Common myeloid progenitor, CD34-positive (primary cell): ENCODE data around the gene PKP1.

Experiments used
- CTCF ChIA-PET: fragments of 350-600 bp; sonication (Branson Sonifier 250); formaldehyde crosslinking; loops from one replicate; lab custom pipeline; 2021; ENCODE audit warnings: antibody characterized with exemption; lab: Charles Lee
- POLR2A ChIA-PET: fragments of 350-600 bp; sonication (Branson Sonifier 250); formaldehyde crosslinking; loops from one replicate; lab custom pipeline; 2021; ENCODE audit warnings: antibody characterized with exemption; lab: Charles Lee
- DNase-seq, 3 donors: peaks; one replicate each; pipeline versions ENCODE4 v3.0.0 to v3.0.0-alpha.2; 2013
- H3K27ac ChIP-seq, 2 experiments: 1 replicate in 1 of 2; 2 replicates in 1 of 2; pipeline ENCODE4 v1.7.0; 2013; ENCODE audit warnings: inconsistent platforms in 2 of 2, low read length in 2 of 2, mild to moderate bottlenecking in 2 of 2, low read depth in 1 of 2, moderate library complexity in 1 of 2; ENCODE audit not compliant: severe bottlenecking in 2 of 2, insufficient read depth in 1 of 2, poor library complexity in 1 of 2
- H3K27me3 ChIP-seq, 5 experiments: replicated peaks in 2 of 5; 1 replicate in 3 of 5; 2 replicates in 2 of 5; pipeline versions ENCODE4 v1.6.1 to v1.7.0; 2013; ENCODE audit warnings: low read length in 4 of 5, mild to moderate bottlenecking in 2 of 5, moderate library complexity in 2 of 5, inconsistent platforms in 1 of 5; ENCODE audit not compliant: insufficient read depth in 5 of 5, control insufficient read depth in 4 of 5
- H3K36me3 ChIP-seq, 4 experiments: 1 replicate in 2 of 4; 2 replicates in 2 of 4; pipeline versions ENCODE4 v1.6.1 to v1.7.0; 2013; ENCODE audit warnings: low read length in 3 of 4, control low read depth in 1 of 4, mild to moderate bottlenecking in 1 of 4; ENCODE audit not compliant: control insufficient read depth in 4 of 4, insufficient read depth in 4 of 4
- H3K4me1 ChIP-seq, 4 experiments: 1 replicate in 3 of 4; 2 replicates in 1 of 4; pipeline versions ENCODE4 v1.6.1 to v1.7.1; 2013; ENCODE audit warnings: low read length in 3 of 4, mild to moderate bottlenecking in 3 of 4, control low read depth in 1 of 4, inconsistent platforms in 1 of 4, moderate library complexity in 1 of 4; ENCODE audit not compliant: control insufficient read depth in 4 of 4, insufficient read depth in 4 of 4; ENCODE audit errors: control extremely low read depth in 1 of 4
- H3K4me3 ChIP-seq, 7 experiments: 1 replicate in 4 of 7; 2 replicates in 3 of 7; pipeline versions ENCODE4 v1.5.1 to v1.7.0; 2013; ENCODE audit warnings: mild to moderate bottlenecking in 7 of 7, low read length in 6 of 7, moderate library complexity in 6 of 7, inconsistent platforms in 2 of 7, low read depth in 2 of 7, control low read depth in 1 of 7; ENCODE audit not compliant: insufficient read depth in 4 of 7, control insufficient read depth in 1 of 7; ENCODE audit errors: extremely low read depth in 1 of 7
- H3K9me3 ChIP-seq, 5 experiments: 1 replicate in 4 of 5; 2 replicates in 1 of 5; pipeline versions ENCODE4 v1.6.1 to v1.7.1; 2013; ENCODE audit warnings: low read length in 4 of 5, mild to moderate bottlenecking in 2 of 5, inconsistent platforms in 1 of 5, low read depth in 1 of 5, moderate library complexity in 1 of 5; ENCODE audit not compliant: control insufficient read depth in 4 of 5, insufficient read depth in 2 of 5; ENCODE audit errors: control extremely low read depth in 1 of 5
- WGBS: methylation state at CpG from one replicate; pipeline ENCODE4 v1.1.5; 2013; ENCODE audit not compliant: insufficient coverage; 5-methylcytosine and 5-hydroxymethylcytosine counted together

The PKP1 gene

DNA sequence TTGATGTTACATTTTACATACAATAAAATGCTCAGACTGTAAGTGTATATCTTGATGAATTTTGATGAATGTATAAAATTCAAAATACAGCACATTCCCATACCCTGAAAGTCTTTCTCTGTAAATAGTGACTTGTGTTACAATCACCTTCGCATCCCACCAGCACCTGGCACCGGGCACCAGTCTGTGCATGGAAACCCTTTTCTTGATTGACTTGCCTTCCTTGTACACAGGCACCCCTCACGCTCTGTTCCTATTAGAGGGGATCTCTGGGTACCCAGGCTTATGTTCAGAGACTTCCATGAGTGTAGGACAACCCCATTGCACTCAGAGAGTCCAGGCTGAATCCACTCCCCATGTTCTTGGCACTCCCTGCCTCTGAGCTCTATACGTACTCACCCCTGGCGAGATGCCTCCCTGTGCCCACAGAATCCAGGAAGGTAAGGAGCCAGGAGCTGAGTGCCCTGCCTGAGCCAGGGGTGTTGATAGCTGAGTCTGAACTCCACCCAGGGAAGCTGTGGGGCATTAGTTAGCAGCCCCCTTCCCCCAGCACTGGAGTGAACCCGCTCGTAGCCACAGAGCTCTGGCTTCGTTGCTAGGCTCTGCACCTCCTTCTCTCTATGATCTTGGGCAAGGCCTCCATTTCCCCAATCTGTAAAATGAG is 22.5 kb upstream of the PKP1 start:
- no peak for DNase-seq
- ChIA-PET CTCF (no interaction called here), POLR2A (no interaction called here)
- WGBS: 100% methylated on average over 5 of the region's 8 CpGs
- Histone ChIP-seq H3K9me3 (no peaks in the 10 kb centered on the region), H3K36me3 (no peaks in the 10 kb centered on the region), H3K4me3 (no peak overlapping the region), H3K27ac (no peak overlapping the region), H3K27me3 (peaks cover 0 to 41% (median 11%) of the 10 kb centered on the region in 5 experiments), H3K4me1 (peaks cover 0 to 9% (median 4%) of the 10 kb centered on the region in 4 experiments)

DNA sequence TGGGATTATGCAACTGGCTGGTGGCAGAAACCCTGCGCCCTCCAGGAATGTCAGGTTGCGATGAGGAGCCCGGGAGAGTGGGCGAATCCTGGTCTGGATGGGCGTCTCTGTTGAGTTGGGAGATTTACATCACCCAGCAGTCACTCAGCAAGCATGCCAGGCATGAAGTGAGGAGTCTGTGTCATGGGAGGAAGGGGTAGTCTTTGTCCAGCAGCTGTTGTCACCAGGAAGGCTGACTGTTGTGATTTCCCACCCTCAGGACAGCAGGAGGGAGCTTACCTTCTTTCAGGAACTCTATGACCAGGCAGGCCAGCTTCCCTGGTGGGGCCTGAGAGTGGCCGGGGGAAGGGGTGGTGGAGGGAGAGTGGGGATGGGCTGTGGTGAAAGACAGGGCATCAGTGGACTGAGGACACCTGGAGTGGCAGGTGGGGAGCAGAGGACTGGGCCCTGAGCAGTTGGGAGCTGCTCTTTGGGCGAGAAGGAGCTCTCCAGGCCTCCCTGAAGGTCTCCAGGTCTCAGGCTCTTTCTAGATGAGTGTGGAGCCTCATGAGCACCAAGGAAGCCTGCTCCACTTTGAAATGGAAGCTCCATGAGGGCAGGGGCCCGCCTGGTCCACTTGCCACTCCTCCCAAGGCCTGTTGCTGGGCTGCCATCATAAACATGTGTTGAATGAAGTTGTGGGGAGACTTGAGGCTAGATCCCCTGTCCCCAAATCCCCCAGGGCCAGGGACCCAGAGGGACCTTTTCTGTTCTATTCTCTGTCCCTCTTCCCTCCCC is 21.3 kb upstream of the PKP1 start:
- no peak overlapping the region for H3K4me3 ChIP-seq
- H3K36me3 ChIP-seq: no peaks in the 10 kb centered on the region
- no peak overlapping the region for H3K27ac ChIP-seq
- ChIA-PET CTCF (interaction anchor here (1.1 to 4.1 kb wide), 3 partner anchors 7 to 100 kb away, joined by 3 to 18 read pairs (median 13); no protein-coding TSS in a partner anchor), POLR2A (interaction anchor here (0.5 kb wide), 1 partner anchor 131 kb away, joined by 5 read pairs; no protein-coding TSS in a partner anchor)
- peaks cover 2 to 44% (median 13%) of the 10 kb centered on the region in 5 experiments for H3K27me3 ChIP-seq
- H3K4me1 ChIP-seq: peaks cover 0 to 9% (median 4%) of the 10 kb centered on the region in 4 experiments
- DNase-seq: no peak
- 98% methylated on average over 8 of the region's 8 CpGs for WGBS
- H3K9me3 ChIP-seq: no peaks in the 10 kb centered on the region

DNA sequence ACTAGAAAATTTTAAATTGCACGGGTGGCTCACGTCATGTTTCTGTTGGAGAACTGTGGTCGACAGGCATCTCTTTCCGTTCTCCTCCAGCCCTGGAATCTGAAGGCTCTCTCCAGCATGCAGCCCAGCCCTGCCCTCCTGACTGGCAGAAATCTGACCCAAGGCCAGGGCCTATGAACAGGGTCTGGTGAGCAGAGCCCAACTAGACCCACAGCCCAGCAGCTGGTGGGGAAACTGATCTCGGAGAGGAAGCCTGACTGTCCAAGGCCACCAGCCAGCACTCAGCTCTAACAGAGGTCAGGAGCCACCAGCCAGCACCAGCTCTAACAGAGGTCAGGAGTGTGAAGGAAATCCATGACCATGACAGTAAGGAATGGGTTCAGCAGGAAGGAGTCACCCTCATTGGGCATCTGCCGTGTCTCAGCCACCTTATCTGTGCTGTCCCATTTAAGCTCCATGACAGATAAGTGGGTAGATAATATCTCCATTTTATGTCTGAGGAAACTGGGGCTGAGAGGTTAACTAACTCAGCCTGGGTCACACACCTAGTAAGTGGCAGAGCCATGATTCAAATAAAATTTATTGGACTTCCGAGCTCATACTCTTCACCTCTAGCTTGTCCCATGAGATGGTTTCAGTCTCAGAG is 20.2 kb upstream of the PKP1 start:
- WGBS: 95% methylated on average over 7 of the region's 7 CpGs
- no peaks in the 10 kb centered on the region for H3K36me3 ChIP-seq
- POLR2A ChIA-PET: no interaction called here
- H3K27ac ChIP-seq: no peak overlapping the region
- CTCF ChIA-PET: interaction anchor here (1.1 to 4.1 kb wide), 3 partner anchors 8 to 99 kb away, joined by 3 to 18 read pairs (median 13); no protein-coding TSS in a partner anchor
- H3K4me3 ChIP-seq: no peak overlapping the region
- H3K27me3 ChIP-seq: peaks cover 11 to 44% (median 15%) of the 10 kb centered on the region in 5 experiments
- peaks cover 0 to 9% (median 4%) of the 10 kb centered on the region in 4 experiments for H3K4me1 ChIP-seq
- no peaks in the 10 kb centered on the region for H3K9me3 ChIP-seq
- DNase-seq: no peak

DNA sequence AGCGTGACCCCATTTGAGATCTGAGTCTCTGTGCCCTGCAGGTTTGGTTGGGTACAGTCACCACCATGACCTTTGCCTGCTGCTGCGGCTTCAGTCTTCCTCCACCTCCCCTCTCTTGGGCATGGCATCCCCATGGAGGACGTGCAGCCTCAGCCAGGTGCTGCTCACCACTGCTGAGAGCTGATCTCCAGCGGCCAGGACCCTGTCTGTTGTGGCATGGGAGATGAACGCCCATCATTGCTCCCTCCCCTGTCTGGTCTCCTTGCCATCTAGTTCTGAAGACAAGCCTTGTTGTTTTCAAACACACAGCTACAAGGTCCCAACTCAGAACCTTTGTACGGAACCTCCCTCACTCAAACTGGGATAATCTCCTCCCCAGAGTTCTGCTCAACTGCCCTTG is 19.2 kb upstream of the PKP1 start:
- peaks cover 0 to 9% (median 4%) of the 10 kb centered on the region in 4 experiments for H3K4me1 ChIP-seq

DNA sequence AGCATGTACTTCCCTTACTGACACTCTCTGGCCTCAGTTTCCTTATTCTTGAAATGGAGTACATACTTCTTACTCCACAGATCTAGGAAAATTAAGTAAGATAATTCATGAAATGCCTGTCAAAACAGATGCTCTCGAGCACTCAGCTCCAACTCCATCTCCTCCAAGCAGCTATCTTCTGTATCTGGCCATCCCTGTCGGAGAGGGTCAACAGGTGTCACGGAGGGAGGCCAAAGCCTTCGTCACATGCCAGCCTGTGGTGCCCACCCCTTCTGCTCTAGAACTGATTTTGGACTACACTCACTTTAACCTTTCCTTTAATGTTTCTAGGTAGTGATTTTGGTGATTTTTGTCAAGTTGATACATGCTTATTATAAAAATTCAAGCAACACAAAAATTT is 18.8 kb upstream of the PKP1 start:
- peaks cover 10 to 37% (median 17%) of the 10 kb centered on the region in 5 experiments for H3K27me3 ChIP-seq
- ChIA-PET CTCF (interaction anchor here (2.9 to 4.1 kb wide), 2 partner anchors 10 to 97 kb away, joined by 13 to 18 read pairs; no protein-coding TSS in a partner anchor), POLR2A (no interaction called here)
- no peak overlapping the region for H3K4me3 ChIP-seq
- H3K36me3 ChIP-seq: no peaks in the 10 kb centered on the region
- DNase-seq: no peak
- peaks cover 0 to 5% (median 3%) of the 10 kb centered on the region in 4 experiments for H3K4me1 ChIP-seq
- no peak overlapping the region for H3K27ac ChIP-seq
- no peaks in the 10 kb centered on the region for H3K9me3 ChIP-seq
- WGBS: 96% methylated on average over 3 of the region's 4 CpGs

More for the DNA sequence above, 19.2 kb upstream of the PKP1 start:
- no peak for DNase-seq
- ChIA-PET CTCF (interaction anchor here (2.9 to 4.1 kb wide), 2 partner anchors 9 to 98 kb away, joined by 13 to 18 read pairs; no protein-coding TSS in a partner anchor), POLR2A (no interaction called here)
- Histone ChIP-seq H3K27ac (no peak overlapping the region), H3K4me3 (no peak overlapping the region), H3K36me3 (no peaks in the 10 kb centered on the region), H3K27me3 (peaks cover 11 to 42% (median 19%) of the 10 kb centered on the region in 5 experiments), H3K9me3 (no peaks in the 10 kb centered on the region)
- WGBS: 93% methylated on average over 6 of the region's 6 CpGs

DNA sequence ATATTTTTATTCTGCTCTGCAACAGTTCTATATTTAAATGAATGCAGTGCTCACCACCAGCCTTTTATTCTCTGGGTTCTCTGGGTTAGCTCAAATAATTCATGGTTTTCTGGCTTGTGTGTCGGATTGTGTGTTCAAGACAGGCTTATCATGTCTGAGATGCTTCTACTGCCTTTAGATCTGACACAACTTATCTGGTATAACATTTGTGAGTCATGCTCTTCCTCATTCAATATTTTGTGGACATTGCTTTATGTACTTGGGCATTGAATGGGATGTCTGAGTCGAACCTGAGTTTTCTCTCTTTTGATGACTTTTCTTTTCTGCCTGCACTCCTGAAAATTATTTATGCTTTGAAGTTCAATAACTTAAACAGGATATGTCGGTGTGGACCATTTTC is 17.6 kb upstream of the PKP1 start:
- Histone ChIP-seq H3K9me3 (no peaks in the 10 kb centered on the region), H3K4me1 (no peaks in the 10 kb centered on the region), H3K27me3 (peaks cover 8 to 30% (median 14%) of the 10 kb centered on the region in 5 experiments), H3K36me3 (no peaks in the 10 kb centered on the region), H3K4me3 (no peak overlapping the region), H3K27ac (no peak overlapping the region)
- no peak for DNase-seq
- ChIA-PET CTCF (no interaction called here), POLR2A (no interaction called here)
- WGBS: 86% methylated on average over 1 of the region's 3 CpGs
